Measurements from ENCODE around the gene ST3GAL3.

DNA sequence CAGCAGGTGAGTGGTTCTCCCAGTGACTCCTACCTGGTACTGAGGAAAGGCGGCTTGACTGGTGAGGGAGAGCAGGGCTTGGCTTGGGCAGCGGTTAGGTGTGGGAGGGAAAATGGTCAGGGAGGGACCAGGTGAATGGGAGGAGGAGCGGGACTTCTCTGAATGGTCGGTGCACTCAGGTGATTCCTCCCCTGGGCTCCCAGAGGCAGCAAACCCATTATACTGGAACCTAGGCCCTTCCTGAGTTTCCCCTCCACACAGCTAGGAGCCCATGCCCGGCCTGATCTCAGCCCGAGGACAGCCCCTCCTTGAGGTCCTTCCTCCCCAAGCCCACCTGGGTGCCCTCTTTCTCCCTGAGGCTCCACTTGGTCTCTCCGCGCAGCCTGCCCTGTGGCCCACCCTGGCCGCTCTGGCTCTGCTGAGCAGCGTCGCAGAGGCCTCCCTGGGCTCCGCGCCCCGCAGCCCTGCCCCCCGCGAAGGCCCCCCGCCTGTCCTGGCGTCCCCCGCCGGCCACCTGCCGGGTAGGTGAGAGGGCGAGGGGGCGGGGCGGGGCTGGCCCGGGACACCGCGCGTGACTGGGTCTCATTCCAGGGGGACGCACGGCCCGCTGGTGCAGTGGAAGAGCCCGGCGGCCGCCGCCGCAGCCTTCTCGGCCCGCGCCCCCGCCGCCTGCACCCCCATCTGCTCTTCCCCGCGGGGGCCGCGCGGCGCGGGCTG is 228.5 kb downstream of the ST3GAL3 start:
- TF ChIP-seq, protein P1, sequence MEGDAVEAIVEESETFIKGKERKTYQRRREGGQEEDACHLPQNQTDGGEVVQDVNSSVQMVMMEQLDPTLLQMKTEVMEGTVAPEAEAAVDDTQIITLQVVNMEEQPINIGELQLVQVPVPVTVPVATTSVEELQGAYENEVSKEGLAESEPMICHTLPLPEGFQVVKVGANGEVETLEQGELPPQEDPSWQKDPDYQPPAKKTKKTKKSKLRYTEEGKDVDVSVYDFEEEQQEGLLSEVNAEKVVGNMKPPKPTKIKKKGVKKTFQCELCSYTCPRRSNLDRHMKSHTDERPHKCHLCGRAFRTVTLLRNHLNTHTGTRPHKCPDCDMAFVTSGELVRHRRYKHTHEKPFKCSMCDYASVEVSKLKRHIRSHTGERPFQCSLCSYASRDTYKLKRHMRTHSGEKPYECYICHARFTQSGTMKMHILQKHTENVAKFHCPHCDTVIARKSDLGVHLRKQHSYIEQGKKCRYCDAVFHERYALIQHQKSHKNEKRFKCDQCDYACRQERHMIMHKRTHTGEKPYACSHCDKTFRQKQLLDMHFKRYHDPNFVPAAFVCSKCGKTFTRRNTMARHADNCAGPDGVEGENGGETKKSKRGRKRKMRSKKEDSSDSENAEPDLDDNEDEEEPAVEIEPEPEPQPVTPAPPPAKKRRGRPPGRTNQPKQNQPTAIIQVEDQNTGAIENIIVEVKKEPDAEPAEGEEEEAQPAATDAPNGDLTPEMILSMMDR (IDR thresholded peaks at IDR 0.05) = no peak
- no peak for TF ChIP-seq POLR2A (IDR thresholded peaks at IDR 0.05)

Data from testis (tissue), 2 donors.